Measurements from ENCODE around the gene NOP16.
A peak's percentile ranks its signal among the peaks of the same experiment; 100 is the strongest.

The NOP16 gene

GRCh38 chr5:176365351-176366231, 22.8 kb downstream of the NOP16 start, which contains the start of gene ARL10:
ARL10 (plus strand) TSS chr5:176365487; CDS start chr5:176365564, 77 bp downstream.
- no peak for TF ChIP-seq CTCF (conservative IDR thresholded peaks at IDR 0.05; ENCODE audit: low read length)
- DNase-seq (ENCODE audit: low read depth): peak; percentile 70
- H3K4me3 ChIP-seq (ENCODE audit: low read length): peak within 1 kb of the TSS; percentile 67

GRCh38 chr5:176364765-176365350, 23.5 kb downstream of the NOP16 start:
- no peak for TF ChIP-seq CTCF (conservative IDR thresholded peaks at IDR 0.05; ENCODE audit: low read length)
- peak overlapping the region; percentile 67 for H3K4me3 ChIP-seq (ENCODE audit: low read length)
- DNase-seq (ENCODE audit: low read depth): no peak

- DNase-seq (ENCODE audit: low read depth): no peak
- peak overlapping the region; percentile 96 for H3K4me3 ChIP-seq (ENCODE audit: low read length)
- no peak for TF ChIP-seq CTCF (conservative IDR thresholded peaks at IDR 0.05; ENCODE audit: low read length)
These were observed 26.2 kb downstream of the NOP16 start for GRCh38 chr5:176362233-176362490.

- H3K4me3 ChIP-seq (ENCODE audit: low read length): peak within 1 kb of the TSS; percentile 96
- peak; percentile 29 for TF ChIP-seq CTCF (conservative IDR thresholded peaks at IDR 0.05; ENCODE audit: low read length)
- DNase-seq (ENCODE audit: low read depth): peak; percentile 89
These were observed 26.8 kb downstream of the NOP16 start, which contains the start of gene KIAA1191 for GRCh38 chr5:176361437-176362232. KIAA1191 (minus strand) TSS chr5:176361764; CDS start chr5:176359508, 2,256 bp downstream.

- DNase-seq (ENCODE audit: low read depth): peak; percentile 5
- no peak for TF ChIP-seq CTCF (conservative IDR thresholded peaks at IDR 0.05; ENCODE audit: low read length)
- H3K4me3 ChIP-seq (ENCODE audit: low read length): peak overlapping the region; percentile 96
These were observed 27.4 kb downstream of the NOP16 start for GRCh38 chr5:176360894-176361436.

GRCh38 chr5:176359658-176360057, 28.7 kb downstream of the NOP16 start:
- TF ChIP-seq CTCF (conservative IDR thresholded peaks at IDR 0.05; ENCODE audit: low read length): no peak
- peak overlapping the region; percentile 15; the same call in 1 of the 2 replicates for H3K4me3 ChIP-seq (ENCODE audit: low read length)
- peak; percentile 25 for DNase-seq (ENCODE audit: low read depth)
